COLO829 (cell line): ENCODE data around the gene PAX9.
"Not testable (repeated sequence)": the region's sequence is repeated elsewhere in the genome, so short reads cannot be mapped to it uniquely, and the experiment has no call there.

ENCODE experiments used
- DNase-seq: peaks from one replicate; pipeline ENCODE4 v3.0.0; 2012; ENCODE audit warnings: low spot score

The PAX9 gene

DNA sequence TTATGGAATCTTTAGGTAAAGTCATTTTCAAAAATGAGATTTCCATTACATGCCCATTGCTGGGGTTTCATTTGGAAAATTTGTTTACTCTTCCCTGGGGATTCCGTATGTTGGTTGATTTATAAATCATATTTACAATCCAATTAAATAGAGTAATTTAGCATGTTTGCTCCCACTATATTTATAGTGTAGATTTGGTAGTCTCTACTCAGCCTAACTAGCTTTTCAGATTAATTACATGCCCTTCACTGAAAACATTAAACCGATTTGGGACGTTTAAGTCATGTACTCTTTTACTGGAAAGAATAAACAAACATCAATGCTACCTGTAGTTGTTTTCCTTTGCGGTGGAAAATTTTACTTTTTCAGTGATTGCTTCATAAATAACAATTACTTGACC lies 10.4 kb downstream of the PAX9 start:
- DNase-seq: no peak

DNA sequence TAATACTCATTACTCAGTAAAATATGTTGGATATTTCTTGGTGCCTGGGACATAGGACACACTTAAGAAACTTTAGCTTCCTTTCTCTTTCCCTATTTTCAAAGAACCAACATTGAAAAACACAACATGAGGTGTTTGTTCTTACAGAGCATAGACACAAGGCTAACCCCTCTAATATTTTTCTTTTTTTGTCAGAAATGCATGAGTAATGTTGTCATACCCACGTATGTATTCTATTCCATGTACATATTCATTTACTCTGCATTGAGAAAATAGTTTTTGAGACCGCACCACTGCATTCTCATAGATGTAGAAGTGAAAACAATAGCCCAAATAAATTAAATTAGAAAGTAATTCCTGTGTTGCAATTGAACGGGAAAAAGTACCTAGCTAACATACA lies 13.0 kb downstream of the PAX9 start:
- DNase-seq: no peak

DNA sequence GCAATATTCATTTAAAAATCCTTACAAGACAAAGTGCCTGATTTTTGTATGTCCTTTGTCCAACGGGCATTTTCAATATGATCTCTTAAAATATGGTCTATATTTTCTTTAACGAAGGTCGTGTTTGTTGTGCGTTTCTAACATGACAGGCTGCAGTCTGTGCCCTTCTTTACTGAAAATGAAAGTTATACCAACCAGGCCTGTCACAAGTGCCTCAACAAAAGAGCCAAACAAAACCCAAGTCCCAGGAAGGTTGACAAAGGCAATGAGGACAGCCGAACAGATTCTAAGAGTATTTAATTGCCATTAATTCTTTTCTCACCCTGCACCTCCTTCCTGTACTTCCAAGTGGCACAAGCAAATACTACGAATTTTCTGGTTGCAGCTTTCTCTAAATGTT lies 13.9 kb downstream of the PAX9 start:
- DNase-seq: no peak

DNA sequence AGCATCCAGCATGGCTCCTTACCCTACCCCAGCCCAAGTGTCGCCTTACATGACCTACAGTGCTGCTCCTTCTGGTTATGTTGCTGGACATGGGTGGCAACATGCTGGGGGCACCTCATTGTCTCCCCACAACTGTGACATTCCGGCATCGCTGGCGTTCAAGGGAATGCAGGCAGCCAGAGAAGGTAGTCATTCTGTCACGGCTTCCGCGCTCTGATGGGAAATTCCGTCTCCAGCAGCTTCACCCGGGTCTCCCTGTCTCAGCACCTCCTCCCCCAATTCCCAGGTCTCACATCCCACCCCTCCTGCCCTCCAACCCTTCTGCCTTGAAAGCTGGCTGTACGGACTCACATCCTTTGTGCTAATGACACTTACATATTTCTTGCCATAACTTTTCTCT lies 14.6 kb downstream of the PAX9 start:
- no peak for DNase-seq

DNA sequence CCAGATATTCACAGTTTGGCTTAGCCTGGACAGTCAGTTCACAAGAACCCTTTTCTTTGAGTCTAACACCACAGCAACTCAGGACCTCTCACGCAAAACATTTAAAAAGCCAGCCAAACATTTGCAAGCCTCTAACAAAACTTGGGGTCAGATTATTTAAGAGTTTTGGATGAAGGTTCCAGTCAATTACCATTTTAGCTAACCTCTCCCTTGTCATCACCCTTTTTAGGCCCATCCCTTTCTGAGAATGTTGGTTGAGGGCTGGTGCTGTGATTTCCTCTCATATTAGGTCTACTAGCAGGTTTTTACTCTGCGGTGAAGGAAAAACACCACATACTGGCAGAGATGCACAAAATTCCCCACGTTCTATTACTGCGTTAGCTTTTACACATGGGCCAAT lies 20.7 kb downstream of the PAX9 start:
- DNase-seq: no peak

DNA sequence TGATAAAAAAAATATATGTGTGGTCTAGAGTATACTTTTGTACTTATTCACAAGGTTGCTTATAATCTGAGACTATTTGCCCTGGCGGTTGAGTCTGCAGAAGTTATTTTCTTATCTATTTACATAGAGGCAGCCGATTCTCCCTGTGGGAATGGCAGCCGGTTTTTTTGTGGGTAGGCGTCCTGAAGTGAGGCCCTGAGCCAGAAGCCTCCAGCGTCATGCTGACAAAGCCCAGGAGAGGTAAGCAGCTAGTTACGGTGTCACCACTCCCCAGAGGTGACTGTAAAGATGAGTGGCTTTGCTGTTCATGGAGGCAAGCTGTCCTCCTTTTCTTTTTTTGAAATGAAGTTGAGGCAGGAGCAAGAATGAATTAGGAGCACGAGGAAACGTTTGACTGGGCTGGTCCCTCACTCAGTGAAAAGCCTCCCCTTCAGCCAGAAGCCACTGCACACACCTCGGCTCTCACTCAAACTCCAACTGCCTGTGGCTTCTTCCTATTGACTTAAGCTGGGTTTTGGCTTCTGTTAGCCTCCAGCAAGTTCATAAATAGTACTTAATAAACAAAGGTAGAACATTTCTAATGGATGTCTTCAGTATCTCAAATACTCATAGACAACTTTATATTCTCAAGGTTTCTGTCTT lies 21.5 kb downstream of the PAX9 start:
- no peak for DNase-seq

DNA sequence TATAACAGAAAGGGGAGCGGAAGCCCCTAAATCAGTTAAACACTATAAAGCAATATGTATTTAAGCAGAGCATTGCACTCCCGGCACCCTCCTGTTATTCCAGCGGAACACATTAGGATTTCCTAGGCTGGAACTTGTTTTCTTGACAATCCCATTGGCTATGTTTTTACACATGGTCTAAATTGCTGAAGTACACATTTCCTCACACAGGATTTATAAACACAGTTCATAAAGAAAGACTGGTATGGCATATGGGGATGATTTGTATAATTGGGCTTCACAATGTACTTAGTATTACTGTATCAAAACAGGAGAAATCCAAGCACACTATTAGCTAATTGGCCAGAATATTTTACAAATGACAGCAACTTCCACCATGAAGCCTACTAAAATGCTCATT lies 23.3 kb downstream of the PAX9 start:
- DNase-seq: no peak

DNA sequence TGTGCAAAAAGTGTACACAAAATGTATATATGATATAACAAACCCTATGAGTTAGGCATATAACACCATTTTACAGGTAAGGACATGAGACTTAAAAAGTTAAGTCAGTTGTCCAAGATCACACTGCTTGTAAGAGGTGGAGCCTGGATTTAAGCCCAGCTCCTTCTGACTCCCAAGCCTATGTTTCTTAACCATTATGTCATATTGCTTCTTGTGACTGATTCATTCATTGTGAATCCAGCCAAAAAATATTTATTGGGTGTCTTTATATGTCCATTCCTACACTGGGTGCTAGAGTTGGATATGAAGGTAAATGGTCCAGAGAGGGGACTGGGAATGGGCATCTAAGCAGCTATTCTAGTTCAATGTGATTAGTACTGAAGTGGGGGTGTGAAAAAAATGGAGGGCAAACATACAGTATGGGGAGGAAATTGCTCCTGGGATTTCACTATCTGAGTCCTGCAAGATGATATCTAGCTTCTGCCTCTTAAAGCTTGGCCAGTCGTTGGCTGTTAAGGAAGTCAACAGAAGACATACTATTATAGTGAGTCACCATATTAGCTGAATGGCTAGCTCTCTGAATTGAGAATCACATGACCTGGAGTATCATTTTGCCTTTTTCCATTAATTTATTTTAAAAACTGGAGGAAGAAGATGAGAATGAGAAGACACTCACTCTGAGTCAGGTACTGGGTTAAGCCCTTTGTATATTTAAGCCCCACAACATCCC lies 28.8 kb downstream of the PAX9 start:
- DNase-seq: peak; percentile 15

DNA sequence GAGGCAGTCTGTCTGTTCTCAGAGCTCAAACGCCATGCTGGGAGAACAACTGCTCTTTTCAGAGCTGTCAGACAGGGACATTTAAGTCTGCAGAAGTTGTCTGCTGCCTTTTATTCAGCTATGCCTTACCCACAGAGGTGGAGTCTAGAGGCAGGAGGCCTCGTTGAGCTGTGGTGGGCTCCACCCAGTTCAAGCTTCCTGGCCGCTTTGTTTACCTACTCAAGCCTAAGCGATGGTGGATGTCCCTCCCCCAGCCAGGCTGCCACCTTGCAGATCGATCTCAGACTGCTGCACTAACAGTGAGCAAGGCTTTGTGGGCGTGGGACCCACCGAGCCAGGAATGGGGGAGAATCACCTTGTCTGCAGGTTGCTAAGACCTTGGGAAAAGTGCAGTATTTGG lies 37.8 kb downstream of the PAX9 start:
- DNase-seq: not testable (repeated sequence)

DNA sequence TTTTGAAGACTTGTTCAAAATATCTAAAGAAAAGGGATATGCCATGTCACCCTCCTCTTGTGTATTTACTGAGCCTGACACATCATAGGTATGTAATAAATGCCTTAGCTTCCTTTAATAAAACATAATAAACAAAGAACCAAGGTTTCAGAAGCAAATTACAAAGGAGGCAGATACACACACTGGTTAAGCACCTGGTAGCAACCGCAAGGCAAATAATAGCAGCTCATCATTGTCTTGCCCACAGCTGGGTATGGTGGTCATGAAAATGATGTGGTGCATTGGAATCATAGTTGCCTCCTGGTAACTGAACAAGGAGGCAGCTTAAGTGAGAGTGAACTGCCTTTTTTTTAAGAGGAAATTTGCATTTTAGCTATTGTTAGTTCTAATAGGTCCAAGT lies 39.0 kb downstream of the PAX9 start:
- DNase-seq: no peak

DNA sequence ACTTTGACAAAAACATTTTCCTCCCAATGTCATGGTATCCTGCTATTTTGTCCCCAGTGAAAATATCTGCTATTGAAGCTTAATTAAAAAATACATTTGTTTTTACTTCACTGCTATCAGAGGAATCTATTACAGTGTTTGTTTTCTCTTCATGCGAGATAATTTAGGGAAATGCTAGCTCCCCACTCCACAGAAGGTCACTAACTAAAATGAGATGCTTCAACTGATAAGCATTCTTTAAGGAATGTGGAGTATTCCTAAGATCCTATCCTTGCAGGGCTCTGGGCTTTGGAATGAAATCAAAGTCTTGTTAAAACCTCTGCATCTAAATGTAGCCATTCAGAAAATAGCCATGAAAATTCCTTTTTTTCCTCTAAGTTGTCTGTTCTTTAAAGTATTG lies 39.5 kb downstream of the PAX9 start:
- no peak for DNase-seq

DNA sequence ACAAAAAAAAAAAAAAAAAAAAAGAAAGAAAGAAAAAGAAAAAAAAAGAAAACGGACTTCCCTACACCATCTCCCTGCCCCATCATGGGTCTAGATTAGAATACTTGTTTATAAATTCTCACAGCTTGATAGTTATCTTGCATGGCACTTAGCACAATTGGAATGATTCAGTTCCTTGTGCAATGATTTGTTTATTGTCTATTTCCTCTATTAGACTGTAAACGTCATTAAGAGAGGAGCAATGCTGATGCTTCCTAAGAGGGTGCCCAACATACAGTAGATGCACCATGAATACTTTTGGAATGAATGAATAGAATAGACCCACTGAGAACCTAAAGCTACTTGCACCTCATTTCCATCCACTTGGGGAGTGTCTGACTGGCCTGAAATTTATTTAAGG lies 40.8 kb downstream of the PAX9 start:
- no peak for DNase-seq

DNA sequence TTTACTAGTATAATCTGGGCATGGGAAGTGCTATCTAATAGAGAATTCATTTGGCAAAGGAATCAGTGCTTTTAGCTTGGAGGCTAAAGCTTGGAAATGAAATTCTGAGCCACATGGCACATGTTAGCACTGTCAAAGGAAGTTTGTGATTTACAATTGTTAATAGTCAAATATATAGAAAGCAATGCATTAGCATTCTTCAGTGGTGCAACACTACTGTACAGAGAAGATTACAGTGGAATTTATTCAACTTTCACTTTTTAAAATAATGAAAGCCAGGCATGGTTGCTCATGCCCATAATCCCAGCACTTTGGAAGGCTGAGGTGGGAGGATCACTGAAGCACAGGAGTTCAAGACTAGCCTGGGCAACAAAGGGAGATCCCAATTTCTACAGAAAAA lies 45.9 kb downstream of the PAX9 start:
- DNase-seq: no peak

DNA sequence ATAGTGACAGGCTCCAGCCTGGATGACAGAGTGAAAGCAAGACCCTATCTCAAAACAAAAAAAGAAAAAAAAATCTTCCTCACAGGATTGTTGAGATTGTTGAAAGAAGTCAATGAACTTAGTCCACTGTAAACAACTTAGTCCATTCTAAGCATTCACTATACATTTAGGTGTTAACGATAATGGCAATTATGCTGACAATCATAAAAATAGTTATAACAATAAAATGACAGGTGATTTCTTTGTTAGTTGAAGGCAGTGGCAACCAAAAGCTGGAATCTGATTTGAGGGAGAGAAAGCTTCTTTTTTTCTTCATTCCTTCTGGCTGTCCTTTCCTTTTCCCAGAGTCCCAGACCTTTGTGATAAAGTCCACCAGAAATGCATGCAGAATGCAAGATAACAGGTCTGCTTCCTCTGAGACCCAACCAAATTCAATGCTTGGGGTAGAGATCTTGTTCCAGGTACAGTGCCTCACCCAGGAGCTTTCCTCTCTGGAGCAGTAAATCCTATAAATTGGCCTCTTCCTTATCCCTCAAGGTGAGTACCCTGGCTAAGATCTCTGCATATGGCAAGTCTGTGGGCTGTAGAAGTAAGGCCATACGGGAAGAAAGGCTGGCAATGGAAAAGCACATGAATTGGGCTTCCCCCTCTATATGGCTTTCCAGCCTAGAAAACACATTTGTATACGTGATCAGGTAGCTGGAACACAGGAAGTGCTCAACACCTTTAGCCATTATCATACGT lies 52.5 kb downstream of the PAX9 start:
- DNase-seq: no peak

DNA sequence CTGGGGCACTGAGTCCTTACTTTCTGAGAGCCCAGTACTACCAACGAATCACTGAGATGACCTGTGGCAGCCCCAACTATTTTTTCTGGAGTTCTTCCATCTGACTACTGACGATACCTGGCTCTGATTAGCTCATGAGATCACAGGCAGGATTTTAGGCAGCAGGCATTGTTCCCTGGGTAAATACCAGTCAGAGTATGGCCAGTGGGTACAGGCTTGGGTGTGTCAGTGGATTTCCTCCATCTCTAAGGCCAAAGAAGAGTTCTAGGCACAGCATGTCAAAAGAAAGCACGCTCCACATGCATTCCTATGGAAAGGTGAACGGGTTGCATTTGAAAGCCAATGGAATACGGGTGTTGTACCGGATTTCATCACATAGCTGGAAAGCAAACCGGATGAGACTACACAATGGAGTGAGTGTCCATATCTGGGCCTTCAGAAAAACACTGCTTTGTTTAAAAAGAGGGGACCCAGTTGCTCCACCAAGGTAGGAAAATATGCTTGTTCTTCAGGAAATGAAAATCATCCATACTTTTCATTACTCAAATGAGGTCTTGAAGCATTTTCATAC lies 55.0 kb downstream of the PAX9 start:
- DNase-seq: no peak

DNA sequence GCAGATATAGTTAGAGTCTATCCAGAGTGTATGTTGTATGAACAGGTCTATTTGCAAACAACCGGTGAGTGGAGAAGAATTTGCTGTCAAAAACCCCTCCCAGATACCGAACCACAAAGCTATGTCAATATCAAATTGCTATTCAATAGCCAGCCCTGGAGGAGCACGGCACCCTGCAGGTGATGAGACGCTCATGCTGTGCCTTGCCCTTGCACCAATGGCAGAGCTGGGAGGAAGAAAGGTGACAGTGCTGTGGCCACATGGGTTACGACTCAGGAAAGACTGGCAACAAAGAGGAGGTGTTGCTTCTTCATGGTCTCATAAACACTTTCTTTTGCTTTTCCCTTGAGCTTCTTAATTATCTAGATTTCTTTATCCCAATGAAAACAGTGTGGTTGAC lies 55.7 kb downstream of the PAX9 start:
- no peak for DNase-seq

DNA sequence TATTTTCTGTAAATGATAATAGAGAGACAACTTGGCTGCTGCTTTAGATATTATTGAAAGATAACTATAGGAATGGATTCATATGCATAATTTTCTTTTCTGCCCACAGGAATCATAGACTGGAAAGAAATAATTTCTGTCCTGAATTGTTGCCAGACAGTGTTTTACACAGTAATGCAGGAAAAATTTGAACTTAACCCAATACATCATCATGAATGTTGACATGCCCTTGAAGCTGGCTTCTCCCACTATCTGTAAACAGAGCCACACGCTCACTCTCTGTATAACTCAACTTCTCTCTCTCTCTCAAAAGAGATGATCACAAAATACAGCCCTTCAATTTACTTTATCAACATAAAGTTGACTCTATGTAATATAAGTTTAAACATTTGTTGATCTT lies 56.6 kb downstream of the PAX9 start:
- DNase-seq: no peak

DNA sequence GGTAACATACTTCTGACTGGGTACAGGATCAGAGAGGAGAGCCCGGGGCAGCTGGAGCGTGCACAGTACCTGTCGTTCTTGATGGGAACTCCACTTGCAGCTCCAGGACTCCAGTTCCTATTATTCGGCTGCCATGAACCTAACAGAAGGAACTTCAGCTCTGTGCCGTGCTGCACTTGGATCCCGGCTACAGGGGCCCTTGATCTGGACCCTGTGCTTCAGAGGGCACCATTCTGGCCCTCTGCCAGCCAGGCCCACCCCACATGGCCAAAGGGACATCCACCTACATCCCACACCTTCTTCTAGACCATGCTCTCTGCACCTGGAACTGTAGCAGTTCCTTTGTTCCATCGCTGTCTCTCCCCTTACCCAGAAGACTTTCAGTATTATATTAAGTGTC lies 58.2 kb downstream of the PAX9 start:
- no peak for DNase-seq

DNA sequence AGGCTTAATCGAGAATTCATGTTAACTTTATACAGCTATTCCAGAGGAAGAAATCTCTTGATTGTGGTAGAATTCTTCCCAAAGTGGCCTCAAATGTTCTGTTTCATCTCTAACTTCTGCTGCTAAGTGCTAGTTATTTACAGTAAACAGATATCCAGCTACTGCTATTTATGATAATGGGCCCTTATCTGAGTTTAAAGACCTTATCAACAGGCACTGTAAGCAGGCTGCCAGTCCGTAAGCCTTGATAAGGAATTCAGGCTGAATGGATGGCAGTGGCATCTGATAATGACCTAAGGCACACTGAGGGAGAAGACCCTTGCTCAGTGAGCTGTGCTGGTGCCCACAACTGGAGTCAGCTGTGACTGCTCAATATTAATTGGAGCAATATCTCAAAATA lies 59.0 kb downstream of the PAX9 start:
- no peak for DNase-seq

DNA sequence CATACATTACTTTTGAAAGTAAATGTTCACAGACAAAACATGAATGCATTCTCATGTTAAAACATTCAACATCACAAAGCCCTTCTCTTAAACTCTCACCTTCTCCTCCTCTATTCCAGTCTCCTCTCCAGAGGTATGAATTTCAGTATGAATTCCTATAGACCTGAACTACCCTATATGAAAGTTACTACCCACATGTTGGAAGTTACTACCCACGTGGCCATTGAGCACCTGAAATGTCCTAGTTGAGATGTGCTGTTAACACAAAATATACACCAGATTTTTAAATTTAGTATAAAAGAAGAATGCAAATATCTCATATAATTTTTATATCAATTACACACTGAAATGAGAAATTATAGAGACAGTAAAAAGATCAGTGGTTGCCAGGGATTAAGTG lies 60.2 kb downstream of the PAX9 start:
- DNase-seq: no peak

DNA sequence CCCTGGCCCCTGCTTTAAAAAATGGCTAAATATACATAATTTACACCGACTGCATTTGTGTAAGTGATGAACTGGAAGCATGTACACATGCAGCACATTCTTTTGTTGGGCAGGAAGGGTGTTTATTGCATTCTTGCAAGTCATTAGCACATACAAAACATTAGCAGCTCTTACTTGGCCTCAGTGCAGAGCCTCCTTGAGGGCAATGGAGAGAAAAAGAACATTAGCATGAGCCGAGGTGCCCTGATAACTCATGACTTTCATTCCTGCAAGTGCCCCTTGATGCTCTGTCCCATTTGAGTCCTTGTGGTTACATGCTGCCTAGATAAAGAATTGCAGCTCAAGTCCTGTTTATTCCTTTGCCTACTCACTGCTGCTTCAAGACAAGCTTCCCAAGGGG lies 61.9 kb downstream of the PAX9 start:
- DNase-seq: no peak

DNA sequence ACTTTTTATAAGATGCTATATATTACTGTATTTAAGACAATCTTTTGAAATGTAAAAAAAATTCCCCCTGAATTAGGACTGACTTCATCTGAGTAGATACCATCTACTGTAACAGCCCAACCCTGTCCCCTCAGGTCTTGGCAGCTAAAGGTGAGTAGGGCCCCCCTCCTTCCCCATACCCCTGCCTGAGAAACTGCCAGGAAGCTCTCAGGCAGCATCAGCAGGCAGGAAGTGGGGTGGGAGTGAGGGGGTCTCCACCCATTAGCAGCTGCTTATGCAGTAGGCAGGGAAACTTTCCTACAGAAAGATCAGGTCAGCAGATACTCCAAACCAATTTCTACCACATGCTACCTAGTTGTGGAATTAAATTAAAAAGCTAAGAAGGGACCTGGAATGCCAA lies 62.5 kb downstream of the PAX9 start:
- DNase-seq: no peak

DNA sequence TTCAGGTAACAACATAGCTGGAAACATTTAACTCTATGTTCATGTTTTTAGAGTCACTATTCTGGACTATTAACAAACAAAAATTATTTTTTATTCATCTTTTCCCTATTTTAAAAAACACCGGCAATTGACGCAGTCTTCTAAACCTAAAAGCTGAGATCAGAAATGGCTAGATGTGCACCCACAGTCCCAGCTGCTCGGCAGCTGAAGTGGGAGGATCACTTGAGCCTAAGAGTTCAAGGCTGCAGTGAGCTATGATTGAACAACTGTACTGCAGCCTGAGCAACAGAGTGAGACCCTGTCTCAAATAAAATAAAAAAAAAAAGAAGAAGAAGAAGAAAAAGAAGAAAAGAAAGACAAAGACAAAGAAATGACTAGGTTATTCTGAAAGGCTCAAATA lies 64.5 kb downstream of the PAX9 start:
- DNase-seq: no peak
